HepG2 (cell line): ENCODE measurements around the gene MEF2A. TPM values are rescaled to one million over a fixed set of nuclear protein-coding genes. Genes with fewer than 3 reads are reported as not detected.

Experiments used
- ARID3A ChIP-seq: IDR thresholded peaks from 2 replicates; pipeline ENCODE4 v1.6.1; 2012; ENCODE audit warnings: low read depth, low read length, improper control_type of control experiment
- ATF7-NPFF ChIP-seq: sonication (generic); formaldehyde crosslinking; IDR thresholded peaks from 2 replicates; pipeline ENCODE4 v1.8.1; 2023; ENCODE audit warnings: mild to moderate bottlenecking, low read depth, missing genetic modification reagents, moderate library complexity
- CBX5 ChIP-seq: sonication (generic); formaldehyde crosslinking; IDR thresholded peaks from 2 replicates; pipeline ENCODE4 v1.4.0; 2020; ENCODE audit warnings: missing genetic modification reagents, borderline replicate concordance
- HDAC2 ChIP-seq: sonication (generic); formaldehyde crosslinking; IDR thresholded peaks from 2 replicates; pipeline ENCODE4 v1.4.0; 2020; ENCODE audit warnings: missing genetic modification reagents
- KDM6A ChIP-seq: IDR thresholded peaks from 2 replicates; pipeline ENCODE4 v1.6.1; 2016; ENCODE audit warnings: low read depth
- MEIS2 ChIP-seq: sonication (generic); formaldehyde crosslinking; IDR thresholded peaks from 2 replicates; pipeline ENCODE4 v1.9.0; 2021; ENCODE audit warnings: mild to moderate bottlenecking, missing genetic modification reagents
- NFATC3 ChIP-seq: sonication (generic); formaldehyde crosslinking; IDR thresholded peaks from 2 replicates; pipeline ENCODE4 v1.5.1; 2020; ENCODE audit warnings: mild to moderate bottlenecking, missing genetic modification reagents
- NFYB ChIP-seq: sonication (generic); formaldehyde crosslinking; IDR thresholded peaks from 2 replicates; pipeline ENCODE4 v1.4.0; 2020; ENCODE audit warnings: missing genetic modification reagents
- PRDM4 ChIP-seq: sonication (generic); formaldehyde crosslinking; IDR thresholded peaks from 2 replicates; pipeline ENCODE4 v1.9.0; 2021; ENCODE audit warnings: missing genetic modification reagents, borderline replicate concordance
- RXRB ChIP-seq: IDR thresholded peaks from 2 replicates; pipeline ENCODE4 v1.6.1; 2016; ENCODE audit warnings: borderline replicate concordance, missing genetic modification reagents, missing compliant biosample characterization
- SMARCC2 ChIP-seq: fragments of 450-650 bp; IDR thresholded peaks from 2 replicates; pipeline ENCODE4 v1.6.1; 2017; ENCODE audit warnings: antibody characterized with exemption, mild to moderate bottlenecking
- SOX6 ChIP-seq, 2 experiments: fragments of 450-650 bp in 1 of 2; sonication (generic) in 1 of 2; formaldehyde crosslinking in 1 of 2; IDR thresholded peaks; 2 replicates each; pipeline versions ENCODE4 v1.4.0 to v1.6.1; 2017 to 2020; ENCODE audit warnings: antibody characterized with exemption in 1 of 2, mild to moderate bottlenecking in 1 of 2, missing genetic modification reagents in 1 of 2
- STAT5B ChIP-seq: sonication (generic); formaldehyde crosslinking; IDR thresholded peaks from 2 replicates; pipeline ENCODE4 v1.4.0; 2020; ENCODE audit warnings: missing genetic modification reagents
- TBX3 ChIP-seq: fragments of 450-650 bp; IDR thresholded peaks from 2 replicates; pipeline ENCODE4 v1.6.1; 2017; ENCODE audit warnings: antibody characterized with exemption, mild to moderate bottlenecking, inconsistent platforms, borderline replicate concordance
- TFDP1 ChIP-seq: IDR thresholded peaks from 2 replicates; pipeline ENCODE4 v1.6.1; 2016; ENCODE audit warnings: missing compliant biosample characterization, missing genetic modification reagents, borderline replicate concordance
- THRA ChIP-seq: sonication (generic); formaldehyde crosslinking; IDR thresholded peaks from 2 replicates; pipeline ENCODE4 v1.4.0; 2020; ENCODE audit warnings: missing genetic modification reagents, borderline replicate concordance
- XBP1 ChIP-seq: sonication (generic); formaldehyde crosslinking; IDR thresholded peaks from 2 replicates; pipeline ENCODE4 v1.5.0; 2020; ENCODE audit warnings: missing genetic modification reagents
- ZNF3 ChIP-seq: IDR thresholded peaks from 2 replicates; pipeline ENCODE4 v1.7.0; 2017; ENCODE audit warnings: inconsistent platforms
- ZNF34 ChIP-seq: sonication (generic); formaldehyde crosslinking; IDR thresholded peaks from 2 replicates; pipeline ENCODE4 v1.4.0; 2020; ENCODE audit warnings: mild to moderate bottlenecking, missing genetic modification reagents, borderline replicate concordance
- ZNF570 ChIP-seq: sonication (generic); formaldehyde crosslinking; IDR thresholded peaks from 2 replicates; pipeline ENCODE4 v1.4.0; 2020; ENCODE audit warnings: mild to moderate bottlenecking, missing genetic modification reagents, borderline replicate concordance
- ZNF737 ChIP-seq: sonication (generic); formaldehyde crosslinking; IDR thresholded peaks from 2 replicates; pipeline ENCODE4 v1.5.0; 2020; ENCODE audit warnings: missing genetic modification reagents, mild to moderate bottlenecking, borderline replicate concordance
- ZNF747 ChIP-seq: sonication (generic); formaldehyde crosslinking; IDR thresholded peaks from 2 replicates; pipeline ENCODE4 v1.8.1; 2023; ENCODE audit warnings: missing genetic modification reagents, mild to moderate bottlenecking, borderline replicate concordance
- ZNF772 ChIP-seq: sonication (generic); formaldehyde crosslinking; IDR thresholded peaks from 2 replicates; pipeline ENCODE4 v1.5.0; 2020; ENCODE audit warnings: mild to moderate bottlenecking, missing genetic modification reagents
- ZNF790 ChIP-seq: sonication (generic); formaldehyde crosslinking; IDR thresholded peaks from 2 replicates; pipeline ENCODE4 v1.8.0; 2022; ENCODE audit warnings: missing genetic modification reagents, mild to moderate bottlenecking, borderline replicate concordance
- polyA plus RNA-seq, 8 experiments: library from polyadenylated mRNA; depleted of rRNA in 3 of 8; stranded (reverse) in 7 of 8; unstranded in 1 of 8; fragments of >200 nt; fragmentation: Illumina TruSeq in 4 of 8; extraction: Trizol in 4 of 8; gene quantifications; 2 replicates each; pipeline versions ENCODE4 v1.2.1 to v1.2.3, GENCODE V29; 2011 to 2016; ENCODE audit warnings: low read depth in 4 of 8, missing spikeins in 1 of 8, mixed read lengths in 1 of 8; ENCODE audit not compliant: insufficient read depth in 1 of 8
- total RNA-seq, 5 experiments: library from RNA; depleted of rRNA; stranded (reverse); fragments of >200 nt; fragmentation: Illumina TruSeq; extraction: Trizol; gene quantifications; 2 replicates each; pipeline ENCODE4 v1.2.3, GENCODE V29; 2016; ENCODE audit warnings: low read depth in 1 of 5

MEF2A gene
- total and polyA plus RNA-seq, 2 of the 13 experiments (the other 11 are each of a cell fraction or from before 2014, with no cell fraction given) = 15.2 to 24.4 TPM

GRCh38 chr15:99738021-99738847 lies 172.4 kb downstream of the MEF2A start (continued):
- TF ChIP-seq XBP1 (CRISPR knock-in tag) (no peak), ZNF772 (CRISPR knock-in tag) (no peak), NFYB (CRISPR knock-in tag) (no peak), ZNF34 (CRISPR knock-in tag) (no peak), MEIS2 (CRISPR knock-in tag) (no peak), ZNF3 (CRISPR knock-in tag) (no peak), PRDM4 (CRISPR knock-in tag) (no peak), CBX5 (CRISPR knock-in tag) (no peak), KDM6A (0 out of 2 replicates have a peak, but pooled peaks have one; percentile 42), TFDP1 (CRISPR knock-in tag) (no peak), THRA (CRISPR knock-in tag) (no peak), RXRB (CRISPR knock-in tag) (no peak), ATF7-NPFF (no peak), ZNF570 (CRISPR knock-in tag) (no peak), SOX6 (IDR thresholded peaks at IDR 0.05) (no peak), SOX6 (CRISPR knock-in tag; IDR thresholded peaks at IDR 0.05) (peak; percentile 38), ARID3A (no peak), ZNF747 (CRISPR knock-in tag) (no peak), ZNF737 (CRISPR knock-in tag) (no peak), HDAC2 (CRISPR knock-in tag) (no peak), TBX3 (no peak), SMARCC2 (no peak), NFATC3 (CRISPR knock-in tag) (0 out of 2 replicates have a peak, but pooled peaks have one; percentile 43), STAT5B (CRISPR knock-in tag) (no peak), ZNF790 (no peak)
